ENCODE measurements around the gene PRKCB.

Gene PRKCB

DNA sequence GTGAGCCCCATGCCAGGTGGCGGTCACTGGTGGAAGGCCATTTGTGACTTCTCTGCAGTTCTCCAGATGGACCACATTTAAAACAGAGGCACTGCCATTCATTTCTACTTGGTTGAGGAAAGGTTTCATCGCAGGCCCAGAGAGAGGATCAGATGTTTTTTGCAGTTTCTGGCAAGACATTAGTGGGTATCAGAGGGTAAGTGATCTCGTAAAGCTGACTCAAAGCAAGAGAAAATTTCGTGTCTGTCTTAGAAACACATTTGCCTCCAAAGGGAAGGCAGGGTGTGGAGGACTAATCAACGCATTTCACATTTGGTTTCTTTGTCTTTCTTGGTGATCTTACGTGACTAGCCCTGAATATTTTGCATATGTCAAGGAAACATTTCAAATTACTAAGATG is 81.8 kb downstream of the PRKCB start:
- no peaks in the 10 kb centered on the region for H3K4me1 ChIP-seq
- no peak overlapping the region for H3K4me3 ChIP-seq (ENCODE audit: low read depth, low read length)
- no peaks in the 10 kb centered on the region for H3K27me3 ChIP-seq (ENCODE audit: control insufficient read depth, insufficient read depth, low read length)
- TF ChIP-seq, protein P1, sequence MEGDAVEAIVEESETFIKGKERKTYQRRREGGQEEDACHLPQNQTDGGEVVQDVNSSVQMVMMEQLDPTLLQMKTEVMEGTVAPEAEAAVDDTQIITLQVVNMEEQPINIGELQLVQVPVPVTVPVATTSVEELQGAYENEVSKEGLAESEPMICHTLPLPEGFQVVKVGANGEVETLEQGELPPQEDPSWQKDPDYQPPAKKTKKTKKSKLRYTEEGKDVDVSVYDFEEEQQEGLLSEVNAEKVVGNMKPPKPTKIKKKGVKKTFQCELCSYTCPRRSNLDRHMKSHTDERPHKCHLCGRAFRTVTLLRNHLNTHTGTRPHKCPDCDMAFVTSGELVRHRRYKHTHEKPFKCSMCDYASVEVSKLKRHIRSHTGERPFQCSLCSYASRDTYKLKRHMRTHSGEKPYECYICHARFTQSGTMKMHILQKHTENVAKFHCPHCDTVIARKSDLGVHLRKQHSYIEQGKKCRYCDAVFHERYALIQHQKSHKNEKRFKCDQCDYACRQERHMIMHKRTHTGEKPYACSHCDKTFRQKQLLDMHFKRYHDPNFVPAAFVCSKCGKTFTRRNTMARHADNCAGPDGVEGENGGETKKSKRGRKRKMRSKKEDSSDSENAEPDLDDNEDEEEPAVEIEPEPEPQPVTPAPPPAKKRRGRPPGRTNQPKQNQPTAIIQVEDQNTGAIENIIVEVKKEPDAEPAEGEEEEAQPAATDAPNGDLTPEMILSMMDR (IDR thresholded peaks at IDR 0.05) = no peak
- H3K9me3 ChIP-seq (ENCODE audit: control insufficient read depth, low read length) = no peaks in the 10 kb centered on the region
- no peak overlapping the region for H3K27ac ChIP-seq
- H2AFZ ChIP-seq = no peak overlapping the region
- no peak overlapping the region for H3K9ac ChIP-seq
- H3K36me3 ChIP-seq (ENCODE audit: control insufficient read depth, insufficient read depth, low read length) = no peaks in the 10 kb centered on the region
- H3K79me2 ChIP-seq = no peaks in the 10 kb centered on the region
- no peak overlapping the region for H3K4me2 ChIP-seq (ENCODE audit: low read length)

DNA sequence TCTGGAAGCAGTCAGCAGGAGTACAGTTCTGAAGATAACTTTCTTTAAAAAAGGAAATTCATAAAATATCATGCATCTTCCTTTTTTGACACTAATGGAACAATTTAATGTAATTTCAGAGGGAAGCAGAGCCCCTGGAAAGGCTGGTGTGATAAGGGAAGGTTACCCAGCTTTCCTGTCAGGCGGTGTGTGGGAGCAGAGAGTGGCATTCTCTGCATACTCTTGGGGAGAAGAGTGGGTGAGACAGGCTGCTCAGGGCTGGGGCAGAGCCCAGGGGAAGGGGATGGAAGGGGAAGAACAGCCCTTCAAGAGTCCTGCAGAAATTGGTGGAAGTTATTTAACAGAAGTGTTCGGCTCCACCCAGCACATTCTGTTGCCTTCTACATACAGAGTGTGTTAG is 84.7 kb downstream of the PRKCB start:
- no peak overlapping the region for H2AFZ ChIP-seq
- H3K4me3 ChIP-seq (ENCODE audit: low read depth, low read length) = no peak overlapping the region
- no peak overlapping the region for H3K27ac ChIP-seq
- no peaks in the 10 kb centered on the region for H3K9me3 ChIP-seq (ENCODE audit: control insufficient read depth, low read length)
- no peaks in the 10 kb centered on the region for H3K36me3 ChIP-seq (ENCODE audit: control insufficient read depth, insufficient read depth, low read length)
- H3K9ac ChIP-seq = no peak overlapping the region
- no peaks in the 10 kb centered on the region for H3K79me2 ChIP-seq
- H3K4me2 ChIP-seq (ENCODE audit: low read length) = no peak overlapping the region
- no peaks in the 10 kb centered on the region for H3K4me1 ChIP-seq
- no peaks in the 10 kb centered on the region for H3K27me3 ChIP-seq (ENCODE audit: control insufficient read depth, insufficient read depth, low read length)
- TF ChIP-seq, protein P1 (IDR thresholded peaks at IDR 0.05) = no peak

DNA sequence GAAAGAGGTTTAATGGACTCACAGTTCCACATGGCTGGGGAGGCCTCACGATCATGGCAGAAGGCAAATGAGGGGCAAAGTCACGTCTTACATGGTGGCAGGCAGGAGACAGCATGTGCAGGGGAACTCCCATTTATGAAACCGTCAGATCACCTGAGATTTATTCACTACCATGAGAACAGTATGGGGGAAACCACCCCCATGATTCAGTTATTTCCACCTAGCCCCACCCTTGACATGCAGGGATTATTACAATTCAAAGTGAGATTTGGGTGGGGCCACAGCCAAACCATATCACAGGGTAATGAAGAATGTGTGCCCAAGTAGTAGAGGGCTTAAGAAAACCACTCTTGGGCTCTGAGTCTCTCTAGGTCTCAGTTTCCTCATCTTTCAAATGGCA is 85.1 kb downstream of the PRKCB start:
- TF ChIP-seq, protein P1 (IDR thresholded peaks at IDR 0.05) = no peak
- H3K27me3 ChIP-seq (ENCODE audit: control insufficient read depth, insufficient read depth, low read length) = no peaks in the 10 kb centered on the region
- no peaks in the 10 kb centered on the region for H3K36me3 ChIP-seq (ENCODE audit: control insufficient read depth, insufficient read depth, low read length)
- H3K79me2 ChIP-seq = no peaks in the 10 kb centered on the region
- H3K4me2 ChIP-seq (ENCODE audit: low read length) = no peak overlapping the region
- no peak overlapping the region for H2AFZ ChIP-seq
- no peak overlapping the region for H3K9ac ChIP-seq
- no peaks in the 10 kb centered on the region for H3K9me3 ChIP-seq (ENCODE audit: control insufficient read depth, low read length)
- no peak overlapping the region for H3K4me3 ChIP-seq (ENCODE audit: low read depth, low read length)
- no peak overlapping the region for H3K27ac ChIP-seq
- no peaks in the 10 kb centered on the region for H3K4me1 ChIP-seq

DNA sequence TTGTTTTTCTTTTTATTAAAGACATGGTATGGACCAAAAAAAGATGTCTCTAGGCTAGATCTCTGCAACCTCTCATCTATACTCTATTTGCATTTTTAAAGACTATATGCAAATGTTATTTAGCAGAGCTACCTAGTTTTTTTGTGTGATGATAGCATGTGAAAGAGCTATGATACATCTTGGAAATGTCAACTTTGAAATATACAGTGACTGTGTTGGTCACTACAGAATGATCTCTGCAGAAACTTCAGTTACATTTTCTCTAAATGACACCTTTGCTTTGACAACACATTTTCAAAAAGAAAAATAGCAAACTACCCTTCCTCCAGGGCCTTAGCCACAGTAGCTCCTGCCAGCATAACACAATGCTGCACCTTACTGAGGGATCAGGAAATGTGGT is 86.6 kb downstream of the PRKCB start:
- Histone ChIP-seq H3K4me1 (no peaks in the 10 kb centered on the region), H3K4me2 (ENCODE audit: low read length) (no peak overlapping the region), H3K9me3 (ENCODE audit: control insufficient read depth, low read length) (no peaks in the 10 kb centered on the region), H3K4me3 (ENCODE audit: low read depth, low read length) (no peak overlapping the region), H3K36me3 (ENCODE audit: control insufficient read depth, insufficient read depth, low read length) (no peaks in the 10 kb centered on the region), H2AFZ (no peak overlapping the region), H3K79me2 (no peaks in the 10 kb centered on the region), H3K9ac (no peak overlapping the region), H3K27ac (no peak overlapping the region), H3K27me3 (ENCODE audit: control insufficient read depth, insufficient read depth, low read length) (no peaks in the 10 kb centered on the region)
- TF ChIP-seq, protein P1 (IDR thresholded peaks at IDR 0.05) = no peak

DNA sequence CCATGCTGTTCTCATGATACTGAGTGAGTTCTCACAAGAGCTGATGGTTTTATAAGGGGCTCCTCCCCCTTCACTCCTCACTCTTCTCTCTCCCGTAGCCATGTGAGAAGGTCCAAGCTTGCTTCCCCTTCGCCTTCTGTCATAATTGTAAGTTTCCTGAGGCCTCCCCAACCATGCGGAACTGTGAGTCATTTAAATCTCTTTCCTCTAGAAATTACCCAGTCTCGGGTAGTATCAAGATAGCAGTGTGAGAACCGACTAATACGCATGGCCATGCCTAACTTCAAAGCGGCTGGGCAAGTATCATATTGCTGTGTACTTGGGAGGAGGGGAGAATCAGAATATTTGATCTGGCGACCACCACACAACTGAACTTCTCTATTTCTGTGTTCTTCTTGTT is 88.3 kb downstream of the PRKCB start:
- H3K9me3 ChIP-seq (ENCODE audit: control insufficient read depth, low read length) = no peaks in the 10 kb centered on the region
- no peak overlapping the region for H3K4me3 ChIP-seq (ENCODE audit: low read depth, low read length)
- H3K36me3 ChIP-seq (ENCODE audit: control insufficient read depth, insufficient read depth, low read length) = no peaks in the 10 kb centered on the region
- H2AFZ ChIP-seq = no peak overlapping the region
- no peaks in the 10 kb centered on the region for H3K79me2 ChIP-seq
- no peak overlapping the region for H3K9ac ChIP-seq
- H3K27me3 ChIP-seq (ENCODE audit: control insufficient read depth, insufficient read depth, low read length) = no peaks in the 10 kb centered on the region
- no peak overlapping the region for H3K4me2 ChIP-seq (ENCODE audit: low read length)
- TF ChIP-seq, protein P1 (IDR thresholded peaks at IDR 0.05) = no peak
- H3K27ac ChIP-seq = no peak overlapping the region
- H3K4me1 ChIP-seq = no peaks in the 10 kb centered on the region

Data from parathyroid adenoma (tissue), 2 donors.